ENCODE data around the gene LARGE2.

The LARGE2 gene

DNA sequence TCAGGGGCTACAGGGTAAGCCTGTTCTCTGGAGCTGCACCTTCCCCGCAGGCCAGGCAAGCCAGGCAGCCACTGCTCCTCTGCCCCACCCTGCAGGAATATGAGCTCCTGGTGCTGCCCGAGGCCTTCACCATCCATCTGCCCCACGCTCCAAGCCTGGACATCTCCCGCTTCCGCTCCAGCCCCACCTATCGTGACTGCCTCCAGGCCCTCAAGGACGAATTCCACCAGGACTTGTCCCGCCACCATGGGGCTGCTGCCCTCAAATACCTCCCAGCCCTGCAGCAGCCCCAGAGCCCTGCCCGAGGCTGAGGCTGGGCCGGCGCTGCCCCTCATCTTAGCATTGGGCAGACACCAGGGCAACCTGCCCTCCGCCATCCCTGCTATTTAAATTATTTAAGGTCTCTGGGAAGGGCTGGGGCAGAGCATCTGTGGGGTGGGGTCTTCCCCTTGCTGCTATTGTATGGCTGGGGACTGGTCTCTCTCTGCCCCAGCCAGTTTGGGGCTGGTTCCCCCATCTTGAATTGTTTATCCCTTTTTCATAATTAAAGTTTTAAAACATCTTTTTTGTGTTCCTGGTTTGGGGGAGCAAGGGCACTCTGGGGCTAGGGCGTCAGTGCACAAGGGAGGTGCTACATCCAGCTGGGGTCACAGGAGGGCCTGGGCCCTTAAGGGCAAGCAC, 6.2 kb downstream of the LARGE2 start:
- TF ChIP-seq POLR2AphosphoS5 (IDR thresholded peaks at IDR 0.05; ENCODE audit: low read depth, low read length) = no peak
- TF ChIP-seq SIN3A (IDR thresholded peaks at IDR 0.05; ENCODE audit: borderline replicate concordance, insufficient read depth, low read length) = no peak
- TF ChIP-seq FOXP2 (optimal IDR thresholded peaks at IDR 0.05; ENCODE audit: borderline replicate concordance, extremely low read depth, extremely low read length, insufficient read depth) = no peak
- TF ChIP-seq, protein P1, sequence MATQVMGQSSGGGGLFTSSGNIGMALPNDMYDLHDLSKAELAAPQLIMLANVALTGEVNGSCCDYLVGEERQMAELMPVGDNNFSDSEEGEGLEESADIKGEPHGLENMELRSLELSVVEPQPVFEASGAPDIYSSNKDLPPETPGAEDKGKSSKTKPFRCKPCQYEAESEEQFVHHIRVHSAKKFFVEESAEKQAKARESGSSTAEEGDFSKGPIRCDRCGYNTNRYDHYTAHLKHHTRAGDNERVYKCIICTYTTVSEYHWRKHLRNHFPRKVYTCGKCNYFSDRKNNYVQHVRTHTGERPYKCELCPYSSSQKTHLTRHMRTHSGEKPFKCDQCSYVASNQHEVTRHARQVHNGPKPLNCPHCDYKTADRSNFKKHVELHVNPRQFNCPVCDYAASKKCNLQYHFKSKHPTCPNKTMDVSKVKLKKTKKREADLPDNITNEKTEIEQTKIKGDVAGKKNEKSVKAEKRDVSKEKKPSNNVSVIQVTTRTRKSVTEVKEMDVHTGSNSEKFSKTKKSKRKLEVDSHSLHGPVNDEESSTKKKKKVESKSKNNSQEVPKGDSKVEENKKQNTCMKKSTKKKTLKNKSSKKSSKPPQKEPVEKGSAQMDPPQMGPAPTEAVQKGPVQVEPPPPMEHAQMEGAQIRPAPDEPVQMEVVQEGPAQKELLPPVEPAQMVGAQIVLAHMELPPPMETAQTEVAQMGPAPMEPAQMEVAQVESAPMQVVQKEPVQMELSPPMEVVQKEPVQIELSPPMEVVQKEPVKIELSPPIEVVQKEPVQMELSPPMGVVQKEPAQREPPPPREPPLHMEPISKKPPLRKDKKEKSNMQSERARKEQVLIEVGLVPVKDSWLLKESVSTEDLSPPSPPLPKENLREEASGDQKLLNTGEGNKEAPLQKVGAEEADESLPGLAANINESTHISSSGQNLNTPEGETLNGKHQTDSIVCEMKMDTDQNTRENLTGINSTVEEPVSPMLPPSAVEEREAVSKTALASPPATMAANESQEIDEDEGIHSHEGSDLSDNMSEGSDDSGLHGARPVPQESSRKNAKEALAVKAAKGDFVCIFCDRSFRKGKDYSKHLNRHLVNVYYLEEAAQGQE (IDR thresholded peaks at IDR 0.05; ENCODE audit: insufficient read depth in 1 of 2, low read depth in 2 of 2, low read length in 2 of 2) = no peak

DNA sequence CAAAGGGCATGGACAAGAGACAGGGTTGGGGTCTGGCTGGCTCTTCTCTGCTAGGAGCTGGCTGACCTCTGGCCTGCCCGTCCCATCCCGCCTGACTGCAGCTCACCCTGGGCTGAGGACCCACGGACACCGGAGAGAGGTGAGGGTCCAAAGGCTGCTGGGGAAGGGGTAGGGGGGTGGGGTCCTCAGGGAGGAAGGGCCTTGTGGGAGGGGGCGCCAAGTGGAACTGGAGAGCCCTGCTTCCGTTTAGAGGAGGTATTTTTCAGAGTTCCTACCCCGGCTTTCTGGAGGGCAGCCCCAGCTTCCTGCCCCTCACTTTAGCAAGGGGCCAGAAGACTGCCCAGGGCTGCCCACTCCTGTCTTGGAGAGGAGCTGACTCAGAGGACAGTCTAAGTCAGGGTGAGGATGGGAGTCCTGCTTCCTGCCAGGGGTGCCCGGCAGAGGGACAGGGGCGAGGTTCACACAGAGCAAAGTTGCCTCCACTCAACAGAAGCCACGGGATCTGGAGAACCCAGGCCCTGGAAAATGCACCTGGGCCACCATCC, 7.1 kb downstream of the LARGE2 start:
- TF ChIP-seq FOXP2 (optimal IDR thresholded peaks at IDR 0.05; ENCODE audit: borderline replicate concordance, extremely low read depth, extremely low read length, insufficient read depth) (no peak), SIN3A (IDR thresholded peaks at IDR 0.05; ENCODE audit: borderline replicate concordance, insufficient read depth, low read length) (no peak), TAF1 (IDR thresholded peaks at IDR 0.05; ENCODE audit: borderline replicate concordance, insufficient read depth, low read length) (no peak), POLR2AphosphoS5 (IDR thresholded peaks at IDR 0.05; ENCODE audit: low read depth, low read length) (no peak)
- TF ChIP-seq, protein P1 (IDR thresholded peaks at IDR 0.05; ENCODE audit: insufficient read depth in 1 of 2, low read depth in 2 of 2, low read length in 2 of 2) = no peak

DNA sequence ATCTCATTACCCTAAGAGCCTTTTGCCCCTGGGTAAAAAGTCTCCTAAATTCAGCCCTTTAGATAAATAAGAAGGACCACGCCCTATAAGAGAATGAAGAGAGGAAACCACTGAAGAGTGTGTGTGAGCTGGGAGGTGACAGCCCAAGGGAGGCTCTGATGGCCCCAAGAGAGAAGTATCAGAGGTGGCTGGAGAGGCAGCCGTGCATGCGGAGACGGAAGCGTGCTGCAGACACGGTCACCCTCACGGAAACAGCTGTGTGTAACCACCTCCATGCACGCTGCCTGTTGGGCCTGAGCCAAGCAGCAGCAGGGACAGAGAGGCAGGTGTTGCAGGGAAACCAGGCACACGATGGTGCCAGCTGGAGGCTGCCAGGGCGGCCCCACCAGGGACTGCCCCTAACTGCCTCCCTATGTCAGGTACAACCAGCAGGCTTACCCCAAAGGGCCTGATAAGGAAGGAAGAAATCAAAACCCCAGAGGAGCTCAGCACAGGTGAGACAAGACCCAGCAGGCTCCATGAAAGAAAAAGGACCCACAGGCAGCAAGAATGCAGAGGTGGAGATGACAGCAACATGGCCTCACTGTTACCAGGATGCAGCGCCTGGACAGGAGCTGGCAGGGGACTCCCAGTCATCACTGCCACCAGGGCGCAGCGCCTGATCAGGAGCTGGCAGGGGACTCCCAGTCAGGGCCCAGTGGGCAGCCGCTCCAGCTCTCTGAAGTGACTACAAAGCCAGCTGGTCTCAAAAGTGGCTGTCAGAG, 7.8 kb downstream of the LARGE2 start:
- no peak for TF ChIP-seq POLR2AphosphoS5 (IDR thresholded peaks at IDR 0.05; ENCODE audit: low read depth, low read length)
- TF ChIP-seq, protein P1 (IDR thresholded peaks at IDR 0.05; ENCODE audit: insufficient read depth in 1 of 2, low read depth in 2 of 2, low read length in 2 of 2) = no peak
- no peak for TF ChIP-seq SIN3A (IDR thresholded peaks at IDR 0.05; ENCODE audit: borderline replicate concordance, insufficient read depth, low read length)

DNA sequence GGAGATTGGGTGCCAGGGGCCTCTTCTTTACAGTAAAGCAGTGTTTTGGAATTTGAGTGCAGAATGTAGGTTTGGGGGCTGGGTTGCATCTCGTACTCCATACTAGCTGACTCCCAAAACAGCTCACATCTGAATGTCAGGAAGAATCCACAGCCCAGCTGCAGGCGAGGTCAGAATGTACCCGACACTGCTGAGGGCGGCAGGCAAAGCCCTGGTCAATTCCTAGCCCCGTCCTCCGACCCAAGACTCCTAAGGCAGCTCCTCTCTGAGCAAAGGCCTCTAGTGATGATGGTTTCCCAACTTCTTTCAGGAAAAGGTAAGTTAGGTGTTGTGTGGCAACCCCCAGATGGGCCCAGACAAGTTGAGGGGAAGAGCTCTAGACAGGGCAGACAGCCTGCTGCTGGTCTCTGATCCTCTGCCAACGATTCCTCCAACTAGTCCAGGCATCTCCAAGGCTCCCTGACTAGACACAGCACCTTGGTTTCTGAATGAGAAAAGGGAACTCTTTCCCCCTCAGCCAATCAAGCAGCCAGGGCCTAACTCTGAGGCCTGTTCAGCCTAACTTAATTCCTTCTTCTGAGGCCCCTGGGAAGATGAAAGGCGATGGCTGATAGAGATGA, 8.6 kb downstream of the LARGE2 start:
- TF ChIP-seq TAF1 (IDR thresholded peaks at IDR 0.05; ENCODE audit: borderline replicate concordance, insufficient read depth, low read length) = no peak
- no peak for TF ChIP-seq POLR2AphosphoS5 (IDR thresholded peaks at IDR 0.05; ENCODE audit: low read depth, low read length)
- TF ChIP-seq, protein P1 (IDR thresholded peaks at IDR 0.05; ENCODE audit: insufficient read depth in 1 of 2, low read depth in 2 of 2, low read length in 2 of 2) = no peak
- TF ChIP-seq SIN3A (IDR thresholded peaks at IDR 0.05; ENCODE audit: borderline replicate concordance, insufficient read depth, low read length) = no peak
- no peak for TF ChIP-seq FOXP2 (optimal IDR thresholded peaks at IDR 0.05; ENCODE audit: borderline replicate concordance, extremely low read depth, extremely low read length, insufficient read depth)

Data from PFSK-1 (cell line).